Tibial nerve (tissue), 4 donors: ENCODE data around the gene FOXQ1.

Experiments used
- CTCF ChIP-seq, 5 experiments: fragments of 200-600 bp in 3 of 5; fragments of 450-650 bp in 2 of 5; sonication (generic) in 3 of 5; IDR thresholded peaks; one replicate each; pipeline ENCODE4 v1.5.1; 2016 to 2019; ENCODE audit warnings: antibody characterized with exemption in 5 of 5, mild to moderate bottlenecking in 3 of 5, moderate library complexity in 2 of 5
- EP300 ChIP-seq, 2 donors: sonication (generic); formaldehyde crosslinking; IDR thresholded peaks; one replicate each; pipeline ENCODE4 v1.6.1; 2017; ENCODE audit warnings: antibody characterized with exemption in 2 of 2, mild to moderate bottlenecking in 1 of 2

GRCh38 chr6:1351381-1352008 is 39.6 kb downstream of the FOXQ1 start:
- no peak for TF ChIP-seq CTCF (IDR thresholded peaks at IDR 0.05)
- TF ChIP-seq EP300 (IDR thresholded peaks at IDR 0.05), result no peak
